HEK293 (cell line): ENCODE data around the gene MORF4L1.

Experiments
- BCL11B ChIP-seq: fragments of 450-650 bp; formaldehyde crosslinking; IDR thresholded peaks from 2 replicates; pipeline ENCODE4 v1.5.1; 2016; ENCODE audit warnings: low read depth, missing biosample characterization, missing genetic modification characterization
- EGR2 ChIP-seq: fragments of 450-650 bp; formaldehyde crosslinking; IDR thresholded peaks from 2 replicates; pipeline ENCODE4 v1.5.1; 2016; ENCODE audit warnings: low read depth, missing biosample characterization, missing genetic modification characterization
- HOXD13 ChIP-seq: sonication (generic); formaldehyde crosslinking; IDR thresholded peaks from 2 replicates; pipeline ENCODE4 v1.8.0; 2022; ENCODE audit warnings: missing genetic modification reagents, borderline replicate concordance
- KLF10 ChIP-seq: fragments of 450-650 bp; IDR thresholded peaks from 2 replicates; pipeline ENCODE4 v1.5.1; 2018; ENCODE audit warnings: missing biosample characterization, mild to moderate bottlenecking, missing genetic modification characterization
- PATZ1 ChIP-seq: fragments of 450-650 bp; formaldehyde crosslinking; IDR thresholded peaks from 2 replicates; pipeline ENCODE4 v1.5.1; 2016; ENCODE audit warnings: missing biosample characterization, missing genetic modification characterization
- PBX3 ChIP-seq: sonication (generic); formaldehyde crosslinking; IDR thresholded peaks from 2 replicates; pipeline ENCODE4 v1.8.1; 2022; ENCODE audit warnings: mild to moderate bottlenecking, moderate library complexity, missing genetic modification reagents
- RBAK ChIP-seq: fragments of 450-650 bp; formaldehyde crosslinking; IDR thresholded peaks from 2 replicates; pipeline ENCODE4 v1.5.1; 2016; ENCODE audit warnings: missing biosample characterization, missing genetic modification characterization
- SP7 ChIP-seq: fragments of 450-650 bp; formaldehyde crosslinking; IDR thresholded peaks from 2 replicates; pipeline ENCODE4 v1.5.1; 2016; ENCODE audit warnings: missing biosample characterization, missing genetic modification characterization
- ZBTB1 ChIP-seq: fragments of 450-650 bp; formaldehyde crosslinking; IDR thresholded peaks from 2 replicates; pipeline ENCODE4 v1.5.1; 2016; ENCODE audit warnings: missing biosample characterization, missing genetic modification characterization
- ZBTB17 ChIP-seq: fragments of 450-650 bp; formaldehyde crosslinking; IDR thresholded peaks from 2 replicates; pipeline ENCODE4 v1.5.1; 2016; ENCODE audit warnings: missing biosample characterization, missing genetic modification characterization
- ZBTB48 ChIP-seq: fragments of 450-650 bp; formaldehyde crosslinking; IDR thresholded peaks from 2 replicates; pipeline ENCODE4 v1.5.1; 2016; ENCODE audit warnings: missing biosample characterization, missing genetic modification characterization
- ZBTB49 ChIP-seq: fragments of 450-650 bp; formaldehyde crosslinking; IDR thresholded peaks from 2 replicates; pipeline ENCODE4 v1.5.1; 2016; ENCODE audit warnings: missing biosample characterization, missing genetic modification characterization, low read depth
- ZNF121 ChIP-seq: fragments of 450-650 bp; formaldehyde crosslinking; IDR thresholded peaks from 2 replicates; pipeline ENCODE4 v1.5.1; 2016; ENCODE audit warnings: missing biosample characterization, missing genetic modification characterization
- ZNF148 ChIP-seq: fragments of 450-650 bp; formaldehyde crosslinking; IDR thresholded peaks from 2 replicates; pipeline ENCODE4 v1.5.0; 2017; ENCODE audit warnings: missing biosample characterization, missing genetic modification characterization, borderline replicate concordance
- ZNF157 ChIP-seq: fragments of 450-650 bp; formaldehyde crosslinking; IDR thresholded peaks from 2 replicates; pipeline ENCODE4 v1.5.1; 2016; ENCODE audit warnings: missing biosample characterization, missing genetic modification characterization
- ZNF211 ChIP-seq: fragments of 450-650 bp; formaldehyde crosslinking; IDR thresholded peaks from 2 replicates; pipeline ENCODE4 v1.5.1; 2016; ENCODE audit warnings: low read depth, missing biosample characterization, missing genetic modification characterization
- ZNF366 ChIP-seq: fragments of 450-650 bp; formaldehyde crosslinking; conservative IDR thresholded peaks from 2 replicates; pipeline ENCODE4 v1.5.1; 2016; ENCODE audit warnings: missing biosample characterization, missing genetic modification characterization
- ZNF37A ChIP-seq: fragments of 450-650 bp; IDR thresholded peaks from 2 replicates; pipeline ENCODE4 v1.5.1; 2018; ENCODE audit warnings: missing biosample characterization, missing genetic modification characterization
- ZNF391 ChIP-seq: fragments of 450-650 bp; formaldehyde crosslinking; IDR thresholded peaks from 2 replicates; pipeline ENCODE4 v1.5.1; 2016; ENCODE audit warnings: low read depth, missing biosample characterization, missing genetic modification characterization, borderline replicate concordance
- ZNF398 ChIP-seq: fragments of 450-650 bp; formaldehyde crosslinking; IDR thresholded peaks from 2 replicates; pipeline ENCODE4 v1.5.1; 2017; ENCODE audit warnings: missing biosample characterization, missing genetic modification characterization
- ZNF416 ChIP-seq: fragments of 450-650 bp; formaldehyde crosslinking; IDR thresholded peaks from 2 replicates; pipeline ENCODE4 v1.5.1; 2016; ENCODE audit warnings: missing biosample characterization, missing genetic modification characterization
- ZNF488 ChIP-seq: fragments of 450-650 bp; formaldehyde crosslinking; IDR thresholded peaks from 2 replicates; pipeline ENCODE4 v1.5.1; 2016; ENCODE audit warnings: missing biosample characterization, missing genetic modification characterization
- ZNF580 ChIP-seq: fragments of 450-650 bp; formaldehyde crosslinking; IDR thresholded peaks from 2 replicates; pipeline ENCODE4 v1.5.1; 2016; ENCODE audit warnings: missing biosample characterization, missing genetic modification characterization
- ZNF600 ChIP-seq: fragments of 450-650 bp; formaldehyde crosslinking; IDR thresholded peaks from 2 replicates; pipeline ENCODE4 v1.5.1; 2016; ENCODE audit warnings: missing biosample characterization, missing genetic modification characterization
- ZNF610 ChIP-seq: fragments of 450-650 bp; formaldehyde crosslinking; IDR thresholded peaks from 2 replicates; pipeline ENCODE4 v1.5.1; 2016; ENCODE audit warnings: missing biosample characterization, missing genetic modification characterization, borderline replicate concordance
- ZNF624 ChIP-seq: fragments of 450-650 bp; formaldehyde crosslinking; IDR thresholded peaks from 2 replicates; pipeline ENCODE4 v1.5.1; 2017; ENCODE audit warnings: missing biosample characterization, missing genetic modification characterization
- ZNF629 ChIP-seq: fragments of 450-650 bp; formaldehyde crosslinking; IDR thresholded peaks from 2 replicates; pipeline ENCODE4 v1.5.1; 2017; ENCODE audit warnings: missing biosample characterization, missing genetic modification characterization
- ZNF776 ChIP-seq: fragments of 450-650 bp; formaldehyde crosslinking; IDR thresholded peaks from 2 replicates; pipeline ENCODE4 v1.5.0; 2017; ENCODE audit warnings: missing biosample characterization, missing genetic modification characterization, borderline replicate concordance

Gene MORF4L1

GRCh38 chr15:78873793-78874765 lies 1.4 kb downstream of the MORF4L1 start (continued):
- TF ChIP-seq ZNF580 (tag by site-specific recombination) (peak; percentile 69), ZBTB48 (tag by site-specific recombination) (no peak), ZNF366 (tag by site-specific recombination) (no peak), ZNF37A (no peak), RBAK (tag by site-specific recombination) (no peak), PATZ1 (tag by site-specific recombination) (peak; percentile 87), ZBTB17 (tag by site-specific recombination) (no peak), EGR2 (tag by site-specific recombination) (peak; percentile 23; the same call in 1 of the 2 replicates), ZNF121 (tag by site-specific recombination) (no peak; the same call in 1 of the 2 replicates), HOXD13 (CRISPR knock-in tag) (peak; percentile 67; the same call in 1 of the 2 replicates), ZNF211 (tag by site-specific recombination) (no peak), ZNF416 (tag by site-specific recombination) (no peak), ZNF488 (tag by site-specific recombination) (no peak), ZNF398 (tag by site-specific recombination) (0 out of 2 replicates have a peak, but pooled peaks have one; percentile 7), KLF10 (tag by site-specific recombination) (no peak; the same call in 1 of the 2 replicates), BCL11B (tag by site-specific recombination) (peak; percentile 61), ZBTB1 (no peak), ZNF148 (tag by site-specific recombination) (no peak), ZNF391 (tag by site-specific recombination) (0 out of 2 replicates have a peak, but pooled peaks have one; percentile 35), SP7 (tag by site-specific recombination) (no peak), ZBTB49 (tag by site-specific recombination) (no peak), ZNF610 (tag by site-specific recombination) (peak; percentile 56; the same call in 1 of the 2 replicates), ZNF629 (tag by site-specific recombination) (peak; percentile 80; the same call in 1 of the 2 replicates), ZNF157 (tag by site-specific recombination) (no peak), ZNF776 (tag by site-specific recombination) (no peak), ZNF600 (tag by site-specific recombination) (peak; percentile 38), ZNF624 (no peak), PBX3 (0 out of 2 replicates have a peak, but pooled peaks have one; percentile 5)
